Measurements from ENCODE around the gene LMF1.

Gene LMF1

GRCh38 chr16:927931-928330 lies 42.9 kb downstream of the LMF1 start:
- no peak overlapping the region for H3K4me3 ChIP-seq (ENCODE audit: low read depth, low read length)
- no peaks in the 10 kb centered on the region for H3K36me3 ChIP-seq (ENCODE audit: control insufficient read depth, insufficient read depth, low read length)
- no peaks in the 10 kb centered on the region for H3K27me3 ChIP-seq (ENCODE audit: control insufficient read depth, insufficient read depth, low read length)
- peaks cover 20% of the 10 kb centered on the region for H3K9me3 ChIP-seq (ENCODE audit: control insufficient read depth, insufficient read depth, low read length)
- no peak overlapping the region for H3K27ac ChIP-seq (ENCODE audit: low read depth, low read length)
- peaks cover 7% of the 10 kb centered on the region; the same call in 1 of the 2 replicates for H3K4me1 ChIP-seq (ENCODE audit: control insufficient read depth, insufficient read depth, low read length)
- H3K9ac ChIP-seq (ENCODE audit: low read depth, low read length) = no peak overlapping the region

GRCh38 chr16:927406-927805 lies 43.4 kb downstream of the LMF1 start:
- H3K27me3 ChIP-seq (ENCODE audit: control insufficient read depth, insufficient read depth, low read length) = no peaks in the 10 kb centered on the region
- H3K4me1 ChIP-seq (ENCODE audit: control insufficient read depth, insufficient read depth, low read length) = peaks cover 7% of the 10 kb centered on the region; the same call in 1 of the 2 replicates
- no peak overlapping the region for H3K4me3 ChIP-seq (ENCODE audit: low read depth, low read length)
- H3K9me3 ChIP-seq (ENCODE audit: control insufficient read depth, insufficient read depth, low read length) = peaks cover 20% of the 10 kb centered on the region
- H3K36me3 ChIP-seq (ENCODE audit: control insufficient read depth, insufficient read depth, low read length) = no peaks in the 10 kb centered on the region
- H3K9ac ChIP-seq (ENCODE audit: low read depth, low read length) = no peak overlapping the region
- no peak overlapping the region for H3K27ac ChIP-seq (ENCODE audit: low read depth, low read length)

DNA sequence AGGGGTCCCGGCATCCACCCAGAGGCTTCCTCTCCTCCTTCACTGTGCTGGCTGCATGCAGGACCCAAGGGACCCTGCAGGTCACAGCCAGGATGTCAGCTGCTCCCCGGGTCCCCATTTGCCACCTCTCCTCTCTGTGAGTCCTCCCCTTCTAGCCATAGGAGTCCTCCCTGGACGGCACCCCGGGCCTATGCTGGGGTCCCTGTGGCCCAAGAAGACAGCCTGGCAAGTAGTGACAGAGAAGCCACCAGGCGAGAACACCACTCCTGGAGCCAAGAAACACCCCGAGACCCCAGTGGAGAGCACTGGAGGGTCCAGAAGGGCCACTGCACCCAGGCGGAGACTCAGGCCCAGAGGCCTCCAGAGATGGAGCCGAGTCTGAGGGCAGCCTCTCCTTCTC lies 44.1 kb downstream of the LMF1 start:
- H3K27ac ChIP-seq (ENCODE audit: low read depth, low read length) = no peak overlapping the region
- no peak overlapping the region for H3K4me3 ChIP-seq (ENCODE audit: low read depth, low read length)
- H3K36me3 ChIP-seq (ENCODE audit: control insufficient read depth, insufficient read depth, low read length) = no peaks in the 10 kb centered on the region
- no peaks in the 10 kb centered on the region for H3K27me3 ChIP-seq (ENCODE audit: control insufficient read depth, insufficient read depth, low read length)
- no peak overlapping the region for H3K9ac ChIP-seq (ENCODE audit: low read depth, low read length)
- H3K4me1 ChIP-seq (ENCODE audit: control insufficient read depth, insufficient read depth, low read length) = peaks cover 7% of the 10 kb centered on the region; the same call in 1 of the 2 replicates
- H3K9me3 ChIP-seq (ENCODE audit: control insufficient read depth, insufficient read depth, low read length) = peaks cover 20% of the 10 kb centered on the region

DNA sequence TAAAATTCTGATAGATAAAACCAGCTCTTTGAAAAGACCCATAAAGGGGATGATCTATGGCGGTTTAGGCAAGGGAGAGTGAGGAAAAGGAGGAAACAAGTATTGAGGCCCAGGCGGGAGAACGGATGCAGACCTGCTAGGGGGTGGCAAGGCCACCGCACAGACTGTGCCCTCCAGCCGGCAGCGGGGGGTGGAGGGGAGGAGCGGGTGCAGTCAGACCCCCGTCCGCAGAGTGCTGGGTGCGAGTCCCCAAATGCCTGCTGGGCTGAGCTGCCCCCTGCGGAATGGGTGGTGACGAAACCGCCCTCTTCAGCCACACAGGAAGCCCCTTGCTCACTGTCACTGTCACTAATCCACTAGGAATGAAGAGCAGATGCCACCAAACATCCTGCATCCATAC lies 46.0 kb downstream of the LMF1 start:
- H3K4me3 ChIP-seq (ENCODE audit: low read depth, low read length) = no peak overlapping the region
- H3K9ac ChIP-seq (ENCODE audit: low read depth, low read length) = no peak overlapping the region
- no peaks in the 10 kb centered on the region for H3K36me3 ChIP-seq (ENCODE audit: control insufficient read depth, insufficient read depth, low read length)
- no peaks in the 10 kb centered on the region for H3K27me3 ChIP-seq (ENCODE audit: control insufficient read depth, insufficient read depth, low read length)
- H3K27ac ChIP-seq (ENCODE audit: low read depth, low read length) = no peak overlapping the region
- peaks cover 7% of the 10 kb centered on the region; the same call in 1 of the 2 replicates for H3K4me1 ChIP-seq (ENCODE audit: control insufficient read depth, insufficient read depth, low read length)
- H3K9me3 ChIP-seq (ENCODE audit: control insufficient read depth, insufficient read depth, low read length) = peaks cover 20% of the 10 kb centered on the region

GRCh38 chr16:924063-924462 lies 46.7 kb downstream of the LMF1 start:
- H3K9ac ChIP-seq (ENCODE audit: low read depth, low read length) = no peak overlapping the region
- no peak overlapping the region for H3K27ac ChIP-seq (ENCODE audit: low read depth, low read length)
- H3K4me1 ChIP-seq (ENCODE audit: control insufficient read depth, insufficient read depth, low read length) = no peaks in the 10 kb centered on the region
- peaks cover 20% of the 10 kb centered on the region for H3K9me3 ChIP-seq (ENCODE audit: control insufficient read depth, insufficient read depth, low read length)
- H3K27me3 ChIP-seq (ENCODE audit: control insufficient read depth, insufficient read depth, low read length) = no peaks in the 10 kb centered on the region
- no peak overlapping the region for H3K4me3 ChIP-seq (ENCODE audit: low read depth, low read length)
- no peaks in the 10 kb centered on the region for H3K36me3 ChIP-seq (ENCODE audit: control insufficient read depth, insufficient read depth, low read length)

DNA sequence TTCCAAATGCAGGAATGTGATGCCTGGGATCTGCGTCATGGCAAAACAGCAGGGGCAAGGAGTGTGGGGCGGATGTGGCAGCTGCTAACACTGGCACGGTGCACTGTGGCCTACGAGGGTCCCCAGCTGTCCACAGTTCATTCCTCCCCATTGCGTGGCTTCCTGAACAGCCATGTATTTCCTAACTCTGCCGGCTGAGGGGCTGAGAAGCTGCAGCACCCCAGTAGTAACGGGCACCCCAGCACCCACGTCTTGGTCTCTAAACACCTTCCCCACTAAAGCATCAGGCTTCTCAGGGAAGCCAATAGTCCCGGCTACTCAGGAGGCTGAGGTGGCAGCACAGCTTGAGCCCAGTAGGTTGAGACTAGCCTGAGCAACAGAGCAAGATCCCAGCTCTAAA lies 47.6 kb downstream of the LMF1 start:
- H3K27me3 ChIP-seq (ENCODE audit: control insufficient read depth, insufficient read depth, low read length) = no peaks in the 10 kb centered on the region
- no peaks in the 10 kb centered on the region for H3K4me1 ChIP-seq (ENCODE audit: control insufficient read depth, insufficient read depth, low read length)
- H3K9me3 ChIP-seq (ENCODE audit: control insufficient read depth, insufficient read depth, low read length) = peaks cover 20% of the 10 kb centered on the region
- no peaks in the 10 kb centered on the region for H3K36me3 ChIP-seq (ENCODE audit: control insufficient read depth, insufficient read depth, low read length)
- H3K27ac ChIP-seq (ENCODE audit: low read depth, low read length) = no peak overlapping the region
- H3K4me3 ChIP-seq (ENCODE audit: low read depth, low read length) = no peak overlapping the region
- no peak overlapping the region for H3K9ac ChIP-seq (ENCODE audit: low read depth, low read length)

DNA sequence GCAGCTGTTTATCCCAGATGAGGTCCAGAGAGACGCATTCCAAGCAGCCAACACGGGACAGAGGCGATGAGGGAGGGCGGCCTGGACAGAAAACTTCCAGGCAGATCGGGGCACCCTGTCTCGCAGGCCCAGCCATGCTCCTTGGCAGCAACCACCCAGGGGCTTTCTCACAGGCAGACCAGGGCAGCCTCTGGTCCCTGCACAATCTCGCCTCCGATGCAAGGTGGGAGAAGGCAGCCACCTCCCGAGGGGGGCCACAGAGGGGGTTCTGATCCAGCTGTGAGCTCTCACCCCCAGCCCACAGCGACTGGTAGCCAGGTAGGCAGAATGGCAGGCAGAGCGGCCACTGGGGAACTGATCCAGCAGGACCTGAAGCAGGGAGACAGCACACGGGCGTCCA lies 48.7 kb downstream of the LMF1 start:
- no peaks in the 10 kb centered on the region for H3K4me1 ChIP-seq (ENCODE audit: control insufficient read depth, insufficient read depth, low read length)
- H3K4me3 ChIP-seq (ENCODE audit: low read depth, low read length) = no peak overlapping the region
- H3K27ac ChIP-seq (ENCODE audit: low read depth, low read length) = no peak overlapping the region
- no peaks in the 10 kb centered on the region for H3K27me3 ChIP-seq (ENCODE audit: control insufficient read depth, insufficient read depth, low read length)
- H3K36me3 ChIP-seq (ENCODE audit: control insufficient read depth, insufficient read depth, low read length) = no peaks in the 10 kb centered on the region
- H3K9me3 ChIP-seq (ENCODE audit: control insufficient read depth, insufficient read depth, low read length) = peaks cover 20% of the 10 kb centered on the region
- no peak overlapping the region for H3K9ac ChIP-seq (ENCODE audit: low read depth, low read length)

- Histone ChIP-seq H3K27ac (ENCODE audit: low read depth, low read length) (no peak overlapping the region), H3K9me3 (ENCODE audit: control insufficient read depth, insufficient read depth, low read length) (peaks cover 14% of the 10 kb centered on the region), H3K9ac (ENCODE audit: low read depth, low read length) (no peak overlapping the region), H3K4me3 (ENCODE audit: low read depth, low read length) (no peak overlapping the region), H3K36me3 (ENCODE audit: control insufficient read depth, insufficient read depth, low read length) (no peaks in the 10 kb centered on the region), H3K27me3 (ENCODE audit: control insufficient read depth, insufficient read depth, low read length) (no peaks in the 10 kb centered on the region), H3K4me1 (ENCODE audit: control insufficient read depth, insufficient read depth, low read length) (no peaks in the 10 kb centered on the region)
Measured at GRCh38 chr16:921321-921905, 49.4 kb downstream of the LMF1 start.

- Histone ChIP-seq H3K9ac (ENCODE audit: low read depth, low read length) (no peak overlapping the region), H3K4me3 (ENCODE audit: low read depth, low read length) (no peak overlapping the region), H3K9me3 (ENCODE audit: control insufficient read depth, insufficient read depth, low read length) (peaks cover 7% of the 10 kb centered on the region), H3K4me1 (ENCODE audit: control insufficient read depth, insufficient read depth, low read length) (no peaks in the 10 kb centered on the region), H3K27me3 (ENCODE audit: control insufficient read depth, insufficient read depth, low read length) (no peaks in the 10 kb centered on the region), H3K36me3 (ENCODE audit: control insufficient read depth, insufficient read depth, low read length) (no peaks in the 10 kb centered on the region), H3K27ac (ENCODE audit: low read depth, low read length) (no peak overlapping the region)
Measured at GRCh38 chr16:920717-921116, 50.1 kb downstream of the LMF1 start.

GRCh38 chr16:920051-920681 lies 50.6 kb downstream of the LMF1 start:
- no peaks in the 10 kb centered on the region for H3K36me3 ChIP-seq (ENCODE audit: control insufficient read depth, insufficient read depth, low read length)
- no peak overlapping the region for H3K27ac ChIP-seq (ENCODE audit: low read depth, low read length)
- H3K27me3 ChIP-seq (ENCODE audit: control insufficient read depth, insufficient read depth, low read length) = no peaks in the 10 kb centered on the region
- no peak overlapping the region for H3K9ac ChIP-seq (ENCODE audit: low read depth, low read length)
- H3K9me3 ChIP-seq (ENCODE audit: control insufficient read depth, insufficient read depth, low read length) = 0 out of 2 replicates have a peak, but pooled peaks cover 5% of the 10 kb centered on the region
- H3K4me1 ChIP-seq (ENCODE audit: control insufficient read depth, insufficient read depth, low read length) = no peaks in the 10 kb centered on the region
- no peak overlapping the region for H3K4me3 ChIP-seq (ENCODE audit: low read depth, low read length)

- Histone ChIP-seq H3K27ac (ENCODE audit: low read depth, low read length) (no peak overlapping the region), H3K27me3 (ENCODE audit: control insufficient read depth, insufficient read depth, low read length) (no peaks in the 10 kb centered on the region), H3K9me3 (ENCODE audit: control insufficient read depth, insufficient read depth, low read length) (0 out of 2 replicates have a peak, but pooled peaks cover 5% of the 10 kb centered on the region), H3K4me1 (ENCODE audit: control insufficient read depth, insufficient read depth, low read length) (no peaks in the 10 kb centered on the region), H3K4me3 (ENCODE audit: low read depth, low read length) (no peak overlapping the region), H3K36me3 (ENCODE audit: control insufficient read depth, insufficient read depth, low read length) (no peaks in the 10 kb centered on the region), H3K9ac (ENCODE audit: low read depth, low read length) (no peak overlapping the region)
Measured at GRCh38 chr16:919658-920050, 51.1 kb downstream of the LMF1 start.
